Ishikawa (cell line): ENCODE results near the gene MYO5B.

Source experiments
- CEBPB ChIP-seq: IDR thresholded peaks from 2 replicates; pipeline ENCODE4 v1.6.1; 2012
- CREB1 ChIP-seq: IDR thresholded peaks from 2 replicates; pipeline ENCODE4 v1.6.1; 2012; ENCODE audit warnings: low read depth
- EGR1 ChIP-seq: IDR thresholded peaks from 2 replicates; pipeline ENCODE4 v1.6.1; 2012
- EP300 ChIP-seq: IDR thresholded peaks from 2 replicates; pipeline ENCODE4 v1.6.1; 2012; ENCODE audit warnings: borderline replicate concordance
- FOXM1 ChIP-seq: IDR thresholded peaks from 2 replicates; pipeline ENCODE4 v1.6.1; 2012; ENCODE audit warnings: low read depth, borderline replicate concordance
- NFIC ChIP-seq: IDR thresholded peaks from 2 replicates; pipeline ENCODE4 v1.6.1; 2012
- RAD21 ChIP-seq: IDR thresholded peaks from 2 replicates; pipeline ENCODE4 v1.6.1; 2012; ENCODE audit warnings: low read depth
- TAF1 ChIP-seq: IDR thresholded peaks from 2 replicates; pipeline ENCODE4 v1.6.1; 2012; ENCODE audit warnings: low read depth, mild to moderate bottlenecking
- TCF12 ChIP-seq: IDR thresholded peaks from 2 replicates; pipeline ENCODE4 v1.6.1; 2012; ENCODE audit warnings: low read depth
- TEAD4 ChIP-seq: IDR thresholded peaks from 2 replicates; pipeline ENCODE4 v1.6.1; 2012
- YY1 ChIP-seq: IDR thresholded peaks from 2 replicates; pipeline ENCODE4 v1.6.1; 2012; ENCODE audit warnings: low read depth
- ZBTB7A ChIP-seq: IDR thresholded peaks from 2 replicates; pipeline ENCODE4 v1.6.1; 2012; ENCODE audit warnings: low read depth
- TF ChIP-seq, protein P1 (sequence below): IDR thresholded peaks from 2 replicates; pipeline ENCODE4 v1.6.1; 2012; ENCODE audit warnings: low read depth, mild to moderate bottlenecking
- TF ChIP-seq, protein P2 (sequence below): IDR thresholded peaks from 2 replicates; pipeline ENCODE4 v1.6.1; 2012

DNA sequence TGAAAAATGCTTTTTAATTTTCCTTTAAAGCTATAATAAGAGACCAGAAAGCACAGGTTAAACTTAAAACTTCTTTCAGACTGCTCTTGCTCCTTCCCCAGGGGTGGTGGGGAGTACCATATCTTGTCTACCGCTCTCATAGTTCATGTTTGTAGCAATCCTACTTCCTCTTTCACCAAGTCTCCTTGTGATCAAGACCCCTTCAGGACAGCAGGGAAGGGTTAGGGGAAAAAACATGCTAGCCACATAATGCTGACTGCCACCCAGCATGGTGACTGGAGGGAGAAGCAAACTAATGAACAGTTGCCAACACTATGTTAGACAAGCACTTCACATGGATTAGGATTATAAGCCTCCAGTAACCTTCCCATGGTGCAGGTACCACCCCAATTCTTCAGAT lies 8.6 kb downstream of the MYO5B start:
- TF ChIP-seq EGR1: no peak
- no peak for TF ChIP-seq TAF1
- TF ChIP-seq, protein P1, sequence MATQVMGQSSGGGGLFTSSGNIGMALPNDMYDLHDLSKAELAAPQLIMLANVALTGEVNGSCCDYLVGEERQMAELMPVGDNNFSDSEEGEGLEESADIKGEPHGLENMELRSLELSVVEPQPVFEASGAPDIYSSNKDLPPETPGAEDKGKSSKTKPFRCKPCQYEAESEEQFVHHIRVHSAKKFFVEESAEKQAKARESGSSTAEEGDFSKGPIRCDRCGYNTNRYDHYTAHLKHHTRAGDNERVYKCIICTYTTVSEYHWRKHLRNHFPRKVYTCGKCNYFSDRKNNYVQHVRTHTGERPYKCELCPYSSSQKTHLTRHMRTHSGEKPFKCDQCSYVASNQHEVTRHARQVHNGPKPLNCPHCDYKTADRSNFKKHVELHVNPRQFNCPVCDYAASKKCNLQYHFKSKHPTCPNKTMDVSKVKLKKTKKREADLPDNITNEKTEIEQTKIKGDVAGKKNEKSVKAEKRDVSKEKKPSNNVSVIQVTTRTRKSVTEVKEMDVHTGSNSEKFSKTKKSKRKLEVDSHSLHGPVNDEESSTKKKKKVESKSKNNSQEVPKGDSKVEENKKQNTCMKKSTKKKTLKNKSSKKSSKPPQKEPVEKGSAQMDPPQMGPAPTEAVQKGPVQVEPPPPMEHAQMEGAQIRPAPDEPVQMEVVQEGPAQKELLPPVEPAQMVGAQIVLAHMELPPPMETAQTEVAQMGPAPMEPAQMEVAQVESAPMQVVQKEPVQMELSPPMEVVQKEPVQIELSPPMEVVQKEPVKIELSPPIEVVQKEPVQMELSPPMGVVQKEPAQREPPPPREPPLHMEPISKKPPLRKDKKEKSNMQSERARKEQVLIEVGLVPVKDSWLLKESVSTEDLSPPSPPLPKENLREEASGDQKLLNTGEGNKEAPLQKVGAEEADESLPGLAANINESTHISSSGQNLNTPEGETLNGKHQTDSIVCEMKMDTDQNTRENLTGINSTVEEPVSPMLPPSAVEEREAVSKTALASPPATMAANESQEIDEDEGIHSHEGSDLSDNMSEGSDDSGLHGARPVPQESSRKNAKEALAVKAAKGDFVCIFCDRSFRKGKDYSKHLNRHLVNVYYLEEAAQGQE: no peak
- no peak for TF ChIP-seq EP300
- TF ChIP-seq RAD21: no peak
- no peak for TF ChIP-seq CREB1
- no peak for TF ChIP-seq FOXM1
- TF ChIP-seq NFIC: no peak
- no peak for TF ChIP-seq CEBPB
- TF ChIP-seq YY1: no peak
- TF ChIP-seq, protein P2, sequence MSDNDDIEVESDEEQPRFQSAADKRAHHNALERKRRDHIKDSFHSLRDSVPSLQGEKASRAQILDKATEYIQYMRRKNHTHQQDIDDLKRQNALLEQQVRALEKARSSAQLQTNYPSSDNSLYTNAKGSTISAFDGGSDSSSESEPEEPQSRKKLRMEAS: no peak
- no peak for TF ChIP-seq TEAD4
- TF ChIP-seq ZBTB7A: no peak
- no peak for TF ChIP-seq TCF12
